ENCODE results near the gene KRT3.

KRT3 gene

GRCh38 chr12:52828591-52829021, 32.7 kb upstream of the KRT3 start:
- peak overlapping the region; percentile 80 for H3K27ac ChIP-seq (ENCODE audit: low read length, poor library complexity, severe bottlenecking)
- H2BK12ac ChIP-seq (ENCODE audit: low read length in 2 of 2) = no peak overlapping the region
- no peak overlapping the region for H3K23ac ChIP-seq (ENCODE audit: low read length in 2 of 2)
- 24% methylated on average over 2 of the region's 2 CpGs for WGBS
- H3K79me1 ChIP-seq (replicated peaks; ENCODE audit: low read length, poor library complexity, severe bottlenecking) = no peaks in the 10 kb centered on the region
- no peak overlapping the region for H3K4me2 ChIP-seq (ENCODE audit: low read length, poor library complexity, severe bottlenecking)
- no peak overlapping the region for H3K14ac ChIP-seq (ENCODE audit: low read length in 2 of 2)
- no peak overlapping the region for H4K91ac ChIP-seq (ENCODE audit: low read length)
- H3K9me3 ChIP-seq (ENCODE audit: control insufficient read depth, low read length) = no peaks in the 10 kb centered on the region
- no peak overlapping the region for H2AFZ ChIP-seq (ENCODE audit: low read depth, low read length)
- H3K9ac ChIP-seq (ENCODE audit: low read length) = no peak overlapping the region
- no peak overlapping the region for H3K4ac ChIP-seq (ENCODE audit: low read depth in 1 of 2, low read length in 2 of 2)
- no peak overlapping the region for H2BK5ac ChIP-seq (ENCODE audit: low read depth, low read length, poor library complexity, severe bottlenecking)
- DNase-seq = no peak
- no peaks in the 10 kb centered on the region for H3K36me3 ChIP-seq (ENCODE audit: control insufficient read depth in 1 of 2, insufficient read depth in 2 of 2, low read depth in 1 of 2, low read length in 2 of 2)
- H2BK15ac ChIP-seq (ENCODE audit: low read depth, poor library complexity, severe bottlenecking) = no peak overlapping the region
- no peak overlapping the region for H3K18ac ChIP-seq (ENCODE audit: low read depth in 1 of 2, low read length in 2 of 2)
- H2AK5ac ChIP-seq (ENCODE audit: low read length, severe bottlenecking) = no peak overlapping the region
- H4K8ac ChIP-seq (ENCODE audit: low read length) = no peak overlapping the region
- no peak overlapping the region for H3K4me3 ChIP-seq (ENCODE audit: insufficient read depth in 1 of 2, low read depth in 1 of 2, low read length in 2 of 2)
- H2BK120ac ChIP-seq (ENCODE audit: low read depth, low read length) = no peak overlapping the region
- H3K4me1 ChIP-seq (ENCODE audit: control insufficient read depth, insufficient read depth, low read depth, low read length) = peaks cover 12% of the 10 kb centered on the region
- peaks cover 0 to 26% of the 10 kb centered on the region in 2 experiments for H3K27me3 ChIP-seq (ENCODE audit: control insufficient read depth in 1 of 2, insufficient read depth in 1 of 2, low read length in 2 of 2)

GRCh38 chr12:52828156-52828555, 32.2 kb upstream of the KRT3 start:
- H3K18ac ChIP-seq (ENCODE audit: low read depth in 1 of 2, low read length in 2 of 2) = no peak overlapping the region
- H3K4ac ChIP-seq (ENCODE audit: low read depth in 1 of 2, low read length in 2 of 2) = no peak overlapping the region
- H2AK5ac ChIP-seq (ENCODE audit: low read length, severe bottlenecking) = no peak overlapping the region
- no peak overlapping the region for H3K4me3 ChIP-seq (ENCODE audit: insufficient read depth in 1 of 2, low read depth in 1 of 2, low read length in 2 of 2)
- peaks cover 10% of the 10 kb centered on the region for H3K4me1 ChIP-seq (ENCODE audit: control insufficient read depth, insufficient read depth, low read depth, low read length)
- H3K27me3 ChIP-seq (ENCODE audit: control insufficient read depth in 1 of 2, insufficient read depth in 1 of 2, low read length in 2 of 2) = peaks cover 0 to 28% of the 10 kb centered on the region in 2 experiments
- no peak for DNase-seq
- H2BK15ac ChIP-seq (ENCODE audit: low read depth, poor library complexity, severe bottlenecking) = no peak overlapping the region
- no peaks in the 10 kb centered on the region for H3K79me1 ChIP-seq (replicated peaks; ENCODE audit: low read length, poor library complexity, severe bottlenecking)
- no peak overlapping the region for H2AFZ ChIP-seq (ENCODE audit: low read depth, low read length)
- no peak overlapping the region for H2BK12ac ChIP-seq (ENCODE audit: low read length in 2 of 2)
- peak overlapping the region; percentile 80 for H3K27ac ChIP-seq (ENCODE audit: low read length, poor library complexity, severe bottlenecking)
- no peak overlapping the region for H3K23ac ChIP-seq (ENCODE audit: low read length in 2 of 2)
- H2BK5ac ChIP-seq (ENCODE audit: low read depth, low read length, poor library complexity, severe bottlenecking) = peak overlapping the region; percentile 54
- H3K9me3 ChIP-seq (ENCODE audit: control insufficient read depth, low read length) = no peaks in the 10 kb centered on the region
- no peak overlapping the region for H4K91ac ChIP-seq (ENCODE audit: low read length)
- H4K8ac ChIP-seq (ENCODE audit: low read length) = no peak overlapping the region
- H3K4me2 ChIP-seq (ENCODE audit: low read length, poor library complexity, severe bottlenecking) = no peak overlapping the region
- no peak overlapping the region for H2BK120ac ChIP-seq (ENCODE audit: low read depth, low read length)
- H3K9ac ChIP-seq (ENCODE audit: low read length) = no peak overlapping the region
- H3K14ac ChIP-seq (ENCODE audit: low read length in 2 of 2) = no peak overlapping the region
- H3K36me3 ChIP-seq (ENCODE audit: control insufficient read depth in 1 of 2, insufficient read depth in 2 of 2, low read depth in 1 of 2, low read length in 2 of 2) = no peaks in the 10 kb centered on the region

GRCh38 chr12:52827499-52828090, 31.7 kb upstream of the KRT3 start:
- H2AK5ac ChIP-seq (ENCODE audit: low read length, severe bottlenecking) = peak overlapping the region; percentile 80
- no peak overlapping the region for H4K8ac ChIP-seq (ENCODE audit: low read length)
- H3K14ac ChIP-seq (ENCODE audit: low read length in 2 of 2) = no peak overlapping the region
- H3K4me3 ChIP-seq (ENCODE audit: insufficient read depth in 1 of 2, low read depth in 1 of 2, low read length in 2 of 2) = no peak overlapping the region
- H2AFZ ChIP-seq (ENCODE audit: low read depth, low read length) = no peak overlapping the region
- H3K27ac ChIP-seq (ENCODE audit: low read length, poor library complexity, severe bottlenecking) = peak overlapping the region; percentile 80
- H3K4me2 ChIP-seq (ENCODE audit: low read length, poor library complexity, severe bottlenecking) = no peak overlapping the region
- no peak overlapping the region for H3K9ac ChIP-seq (ENCODE audit: low read length)
- peak overlapping the region; percentile 54 for H2BK5ac ChIP-seq (ENCODE audit: low read depth, low read length, poor library complexity, severe bottlenecking)
- H3K23ac ChIP-seq (ENCODE audit: low read length in 2 of 2) = no peak overlapping the region
- no peak overlapping the region for H4K91ac ChIP-seq (ENCODE audit: low read length)
- H3K27me3 ChIP-seq (ENCODE audit: control insufficient read depth in 1 of 2, insufficient read depth in 1 of 2, low read length in 2 of 2) = peaks cover 0 to 29% of the 10 kb centered on the region in 2 experiments
- H2BK120ac ChIP-seq (ENCODE audit: low read depth, low read length) = no peak overlapping the region
- H3K4me1 ChIP-seq (ENCODE audit: control insufficient read depth, insufficient read depth, low read depth, low read length) = peaks cover 10% of the 10 kb centered on the region
- DNase-seq = no peak
- H3K9me3 ChIP-seq (ENCODE audit: control insufficient read depth, low read length) = no peaks in the 10 kb centered on the region
- H3K18ac ChIP-seq (ENCODE audit: low read depth in 1 of 2, low read length in 2 of 2) = no peak overlapping the region
- no peaks in the 10 kb centered on the region for H3K79me1 ChIP-seq (replicated peaks; ENCODE audit: low read length, poor library complexity, severe bottlenecking)
- WGBS = 71% methylated on average over 5 of the region's 6 CpGs
- H3K36me3 ChIP-seq (ENCODE audit: control insufficient read depth in 1 of 2, insufficient read depth in 2 of 2, low read depth in 1 of 2, low read length in 2 of 2) = no peaks in the 10 kb centered on the region
- no peak overlapping the region for H2BK12ac ChIP-seq (ENCODE audit: low read length in 2 of 2)
- H2BK15ac ChIP-seq (ENCODE audit: low read depth, poor library complexity, severe bottlenecking) = no peak overlapping the region
- H3K4ac ChIP-seq (ENCODE audit: low read depth in 1 of 2, low read length in 2 of 2) = no peak overlapping the region

GRCh38 chr12:52826611-52827498, 30.9 kb upstream of the KRT3 start:
- Histone ChIP-seq H2AFZ (ENCODE audit: low read depth, low read length) (no peak overlapping the region), H2BK120ac (ENCODE audit: low read depth, low read length) (no peak overlapping the region), H4K91ac (ENCODE audit: low read length) (no peak overlapping the region), H3K27me3 (ENCODE audit: control insufficient read depth in 1 of 2, insufficient read depth in 1 of 2, low read length in 2 of 2) (peaks cover 0 to 33% of the 10 kb centered on the region in 2 experiments), H3K27ac (ENCODE audit: low read length, poor library complexity, severe bottlenecking) (no peak overlapping the region), H3K4me2 (ENCODE audit: low read length, poor library complexity, severe bottlenecking) (no peak overlapping the region), H3K23ac (ENCODE audit: low read length in 2 of 2) (no peak overlapping the region), H3K18ac (ENCODE audit: low read depth in 1 of 2, low read length in 2 of 2) (no peak overlapping the region), H3K14ac (ENCODE audit: low read length in 2 of 2) (no peak overlapping the region), H2AK5ac (ENCODE audit: low read length, severe bottlenecking) (peak overlapping the region; percentile 54), H3K4me1 (ENCODE audit: control insufficient read depth, insufficient read depth, low read depth, low read length) (peaks cover 12% of the 10 kb centered on the region), H2BK15ac (ENCODE audit: low read depth, poor library complexity, severe bottlenecking) (no peak overlapping the region), H3K36me3 (ENCODE audit: control insufficient read depth in 1 of 2, insufficient read depth in 2 of 2, low read depth in 1 of 2, low read length in 2 of 2) (no peaks in the 10 kb centered on the region), H3K79me1 (replicated peaks; ENCODE audit: low read length, poor library complexity, severe bottlenecking) (no peaks in the 10 kb centered on the region), H3K9me3 (ENCODE audit: control insufficient read depth, low read length) (no peaks in the 10 kb centered on the region), H2BK5ac (ENCODE audit: low read depth, low read length, poor library complexity, severe bottlenecking) (no peak overlapping the region), H3K4ac (ENCODE audit: low read depth in 1 of 2, low read length in 2 of 2) (no peak overlapping the region), H3K9ac (ENCODE audit: low read length) (no peak overlapping the region), H4K8ac (ENCODE audit: low read length) (no peak overlapping the region), H3K4me3 (ENCODE audit: insufficient read depth in 1 of 2, low read depth in 1 of 2, low read length in 2 of 2) (no peak overlapping the region), H2BK12ac (ENCODE audit: low read length in 2 of 2) (no peak overlapping the region)
- DNase-seq = no peak
- 88% methylated on average over 10 of the region's 11 CpGs for WGBS
